SK-N-SH (cell line): ENCODE data around the gene PARP14. TPM values are rescaled to one million over a fixed set of nuclear protein-coding genes. Genes with fewer than 3 reads are reported as not detected.

Experiments
- CTCF ChIA-PET: fragments of 300-600, 350-600 bp; formaldehyde crosslinking; extraction: SDS; loops from one replicate; lab custom pipeline; 2021; lab: Yijun Ruan, JAX
- POLR2A ChIA-PET: fragments of 350-600 bp; sonication (Branson Sonifier 250); formaldehyde crosslinking; extraction: SDS; loops from one replicate; lab custom pipeline; 2020; ENCODE audit warnings: antibody characterized with exemption, inconsistent platforms; lab: Yijun Ruan, JAX
- DNase-seq: peaks from one replicate; pipeline ENCODE4 v3.0.0; 2012
- H2AFZ ChIP-seq: fragments of 200-600 bp; sonication (generic); 2 replicates; pipeline ENCODE4 v1.8.1; 2016; ENCODE audit warnings: antibody characterized with exemption, mild to moderate bottlenecking, low read depth
- H3F3A ChIP-seq: fragments of 200-600 bp; sonication (generic); replicated peaks from 2 replicates; pipeline ENCODE3; 2016; ENCODE audit warnings: antibody characterized with exemption, mild to moderate bottlenecking; ENCODE audit not compliant: insufficient read depth
- H3K27ac ChIP-seq, 2 experiments: fragments of 200-500 bp in 1 of 2; fragments of 200-600 bp in 1 of 2; sonication (Bioruptor generic) in 1 of 2; sonication (generic), shearing (Covaris generic) in 1 of 2; 2 replicates each; pipeline versions ENCODE4 v1.5.1 to v1.6.1; 2014 to 2016; ENCODE audit warnings: low read depth in 2 of 2, inconsistent platforms in 1 of 2, low read length in 1 of 2, mild to moderate bottlenecking in 1 of 2, mixed read lengths in 1 of 2
- H3K27me3 ChIP-seq: fragments of 200-600 bp; sonication (generic), shearing (Covaris generic); 2 replicates; pipeline ENCODE4 v1.6.1; 2016; ENCODE audit warnings: mixed run types; ENCODE audit not compliant: insufficient read depth
- H3K36me3 ChIP-seq, 2 experiments: fragments of 200-500 bp in 1 of 2; fragments of 200-600 bp in 1 of 2; sonication (Bioruptor generic) in 1 of 2; sonication (generic) in 1 of 2; replicated peaks in 1 of 2; 2 replicates each; pipeline versions ENCODE3 to v1.5.1; 2014 to 2016; ENCODE audit warnings: low read length in 1 of 2, mild to moderate bottlenecking in 1 of 2; ENCODE audit not compliant: insufficient read depth in 2 of 2, control insufficient read depth in 1 of 2
- H3K4me1 ChIP-seq, 2 experiments: fragments of 200-500 bp in 1 of 2; fragments of 200-600 bp in 1 of 2; sonication (Bioruptor generic) in 1 of 2; sonication (generic), shearing (Covaris generic) in 1 of 2; 2 replicates each; pipeline versions ENCODE4 v1.5.1 to v1.6.1; 2014 to 2016; ENCODE audit warnings: low read depth in 1 of 2, low read length in 1 of 2, mixed run types in 1 of 2; ENCODE audit not compliant: insufficient read depth in 2 of 2, control insufficient read depth in 1 of 2
- H3K4me2 ChIP-seq: fragments of 200-600 bp; sonication (generic), shearing (Covaris generic); 2 replicates; pipeline ENCODE4 v1.6.1; 2017; ENCODE audit warnings: mixed run types
- H3K4me3 ChIP-seq, 2 experiments: fragments of 200-500 bp in 1 of 2; fragments of 200-600 bp in 1 of 2; sonication (Bioruptor generic) in 1 of 2; sonication (generic), shearing (Covaris generic) in 1 of 2; 2 replicates each; pipeline versions ENCODE4 v1.5.1 to v1.8.1; 2014 to 2016; ENCODE audit warnings: low read depth in 2 of 2, inconsistent platforms in 1 of 2, low read length in 1 of 2, mild to moderate bottlenecking in 1 of 2, mixed read lengths in 1 of 2, moderate library complexity in 1 of 2
- H3K79me2 ChIP-seq: fragments of 200-600 bp; sonication (generic); 2 replicates; pipeline ENCODE4 v1.8.1; 2017; ENCODE audit warnings: mild to moderate bottlenecking; ENCODE audit not compliant: insufficient read depth
- H3K9ac ChIP-seq: fragments of 200-600 bp; sonication (generic); 2 replicates; pipeline ENCODE4 v1.6.1; 2017; ENCODE audit warnings: mixed run types
- H3K9me2 ChIP-seq: fragments of 200-600 bp; sonication (generic); 2 replicates; pipeline ENCODE4 v1.6.1; 2017; ENCODE audit warnings: mixed run types
- H3K9me3 ChIP-seq: fragments of 200-600 bp; sonication (generic); 2 replicates; pipeline ENCODE4 v1.6.1; 2017; ENCODE audit warnings: mixed run types, mild to moderate bottlenecking, moderate library complexity
- H4K20me1 ChIP-seq: fragments of 200-600 bp; sonication (generic); 2 replicates; pipeline ENCODE4 v1.6.1; 2017; ENCODE audit warnings: mild to moderate bottlenecking, mixed run types; ENCODE audit not compliant: insufficient read depth
- CTCF ChIP-seq: fragments of 200-600 bp; sonication (generic); IDR thresholded peaks from 2 replicates; pipeline ENCODE4 v1.6.1; 2017; ENCODE audit warnings: antibody characterized with exemption, mild to moderate bottlenecking, moderate library complexity
- EP300 ChIP-seq, 2 experiments: IDR thresholded peaks; 2 replicates each; pipeline versions ENCODE4 v1.4.0 to v1.6.1; 2012; ENCODE audit warnings: borderline replicate concordance in 1 of 2, low read depth in 1 of 2, low read length in 1 of 2
- FOXJ3 ChIP-seq: sonication (generic); formaldehyde crosslinking; IDR thresholded peaks from 2 replicates; pipeline ENCODE4 v1.5.1; 2020; ENCODE audit warnings: mild to moderate bottlenecking, missing genetic modification reagents
- IRF3 ChIP-seq: fragments of 150-350 bp; IDR thresholded peaks from 2 replicates; pipeline ENCODE4 v1.6.1; 2016; ENCODE audit warnings: mild to moderate bottlenecking, low read depth, low read length
- NFIC ChIP-seq: IDR thresholded peaks from 2 replicates; pipeline ENCODE4 v1.4.0; 2012; ENCODE audit warnings: borderline replicate concordance
- POLR2AphosphoS5 ChIP-seq: IDR thresholded peaks from 2 replicates; pipeline ENCODE4 v1.6.1; 2012; ENCODE audit warnings: low read depth, low read length
- RAD21 ChIP-seq: IDR thresholded peaks from 2 replicates; pipeline ENCODE4 v1.6.1; 2012; ENCODE audit warnings: mild to moderate bottlenecking, low read length
- RCOR1 ChIP-seq: fragments of 150-350 bp; IDR thresholded peaks from 2 replicates; pipeline ENCODE4 v1.6.1; 2017; ENCODE audit warnings: antibody characterized with exemption, low read length
- RFX5 ChIP-seq: IDR thresholded peaks from 2 replicates; pipeline ENCODE4 v1.6.1; 2012; ENCODE audit warnings: mild to moderate bottlenecking, improper control_type of control experiment, low read length
- RXRA ChIP-seq: IDR thresholded peaks from 2 replicates; pipeline ENCODE4 v1.4.0; 2012; ENCODE audit warnings: low read depth, mild to moderate bottlenecking, borderline replicate concordance
- SMC3 ChIP-seq: IDR thresholded peaks from 2 replicates; pipeline ENCODE4 v1.6.1; 2012; ENCODE audit warnings: low read depth, low read length, improper control_type of control experiment
- TEAD4 ChIP-seq: IDR thresholded peaks from 2 replicates; pipeline ENCODE4 v1.4.0; 2012; ENCODE audit warnings: mild to moderate bottlenecking, borderline replicate concordance; ENCODE audit not compliant: insufficient read depth
- USF1 ChIP-seq: IDR thresholded peaks from 2 replicates; pipeline ENCODE4 v1.4.0; 2012; ENCODE audit warnings: low read depth, borderline replicate concordance
- USF2 ChIP-seq: fragments of 150-350 bp; IDR thresholded peaks from 2 replicates; pipeline ENCODE4 v1.6.1; 2017; ENCODE audit warnings: antibody characterized with exemption, low read length, low read depth, borderline replicate concordance
- YY1 ChIP-seq: IDR thresholded peaks from 2 replicates; pipeline ENCODE4 v1.4.0; 2012; ENCODE audit warnings: low read depth, mild to moderate bottlenecking
- ZBTB33 ChIP-seq: IDR thresholded peaks from 2 replicates; pipeline ENCODE4 v1.4.0; 2012; ENCODE audit warnings: low read depth, borderline replicate concordance
- WGBS: methylation state at CpG from one replicate; pipeline ENCODE4 v1.1.6; 2017; ENCODE audit warnings: low lambda C conversion rate; 5-methylcytosine and 5-hydroxymethylcytosine counted together
- polyA plus RNA-seq, 3 experiments: library from polyadenylated mRNA; depleted of rRNA; stranded (reverse); fragments of >200 nt; gene quantifications; 2 replicates each; pipeline ENCODE4 v1.2.3, GENCODE V29; 2012

PARP14 gene
- polyA plus RNA-seq, 1 of the 3 experiments (the other 2 are of a cell fraction) = 9.2 TPM

- TF ChIP-seq CTCF = peak; percentile 86
- TF ChIP-seq, all 33 proteins: peak for 5
Measured at GRCh38 chr3:122679085-122679881, 1.4 kb upstream of the PARP14 start (continued).

GRCh38 chr3:122679882-122680474, 661 bp upstream of the PARP14 start:
- H3K27ac ChIP-seq = peak overlapping the region in 1 of 2 experiments; percentile 64; a peak in 2 of 4 replicates

More at GRCh38 chr3:122679882-122680474, 661 bp upstream of the PARP14 start:
- peaks cover 4% of the 10 kb centered on the region; the same call in 1 of the 2 replicates for H3K79me2 ChIP-seq
- no peaks in the 10 kb centered on the region for H3K9me2 ChIP-seq
- peak overlapping the region; percentile 99 for H2AFZ ChIP-seq
- H3K4me2 ChIP-seq = peak overlapping the region; percentile 88
- peaks cover 20% of the 10 kb centered on the region for H3F3A ChIP-seq
- POLR2A ChIA-PET = interaction anchor here (1.0 to 1.2 kb wide), 2 partner anchors 116 to 287 kb away, joined by 5 to 6 read pairs; partner anchors contain the start of genes DTX3L and PARP9
- WGBS = 81% methylated on average over 10 of the region's 10 CpGs
- no peaks in the 10 kb centered on the region for H3K9me3 ChIP-seq
- H3K9ac ChIP-seq = peak overlapping the region; percentile 88
- H3K4me3 ChIP-seq = peak overlapping the region; percentile 60 to 76
- no peak for TF ChIP-seq IRF3
- no peak for TF ChIP-seq RFX5
- no peak for TF ChIP-seq RAD21
- no peak for TF ChIP-seq ZBTB33
- no peak for TF ChIP-seq RCOR1
- TF ChIP-seq RXRA = no peak
- no peak for TF ChIP-seq NFIC
- no peak for TF ChIP-seq USF1
- no peak for TF ChIP-seq EP300 (IDR thresholded peaks at IDR 0.05; ENCODE audit: borderline replicate concordance in 1 of 2, low read depth in 1 of 2, low read length in 1 of 2)
- no peak for TF ChIP-seq YY1
- no peak for TF ChIP-seq FOXJ3 (CRISPR knock-in tag)
- no peak for TF ChIP-seq POLR2AphosphoS5
- TF ChIP-seq TEAD4 = no peak
- TF ChIP-seq USF2 = no peak
- no peak for TF ChIP-seq SMC3
- no peaks in the 10 kb centered on the region for H3K27me3 ChIP-seq
- CTCF ChIA-PET = interaction anchor here (0.6 to 5.8 kb wide), 29 partner anchors 8 to 1134 kb away, joined by 3 to 84 read pairs (median 5); partner anchors contain the start of genes DTX3L, FAM162A, KPNA1 and MIX23
- DNase-seq = no peak
- peaks cover 12 to 16% of the 10 kb centered on the region in 2 experiments; a peak in 3 of 4 replicates for H3K4me1 ChIP-seq
- H3K36me3 ChIP-seq = no peaks in the 10 kb centered on the region
- H4K20me1 ChIP-seq = no peaks in the 10 kb centered on the region
